ENCODE data around the gene MLKL.

Gene MLKL

GRCh38 chr16:74700438-74701225, at the start of gene MLKL:
TSS of gene MLKL (minus strand) at chr16:74700862. CDS start at chr16:74695757, 5,105 bp downstream.
- peak; percentile 52 for DNase-seq (ENCODE audit: low spot score)

- DNase-seq (ENCODE audit: low spot score): no peak
These were observed 48.8 kb upstream of the MLKL start for GRCh38 chr16:74749291-74750055.

DNA sequence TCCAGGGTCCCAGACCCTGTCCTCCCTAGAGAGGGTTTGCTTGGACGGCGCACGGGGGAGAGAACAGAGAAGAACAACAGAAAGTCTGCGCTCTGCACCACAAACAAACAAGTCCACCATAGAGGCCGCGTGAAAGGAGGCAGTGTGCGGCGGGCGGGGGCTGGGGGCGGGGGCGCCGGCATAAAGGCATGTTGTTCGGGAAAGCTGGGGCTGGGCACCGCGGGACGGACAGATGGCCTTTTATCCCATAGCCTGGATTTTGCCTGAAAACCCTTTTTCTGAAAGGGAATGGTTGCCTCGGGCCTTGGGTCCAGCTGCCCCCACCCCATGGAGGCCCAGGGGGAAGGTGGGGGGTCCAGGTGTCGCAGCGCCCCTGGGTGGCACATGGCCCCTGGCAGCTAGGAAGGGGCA, 48.0 kb upstream of the MLKL start:
- no peak for DNase-seq (ENCODE audit: low spot score)

DNA sequence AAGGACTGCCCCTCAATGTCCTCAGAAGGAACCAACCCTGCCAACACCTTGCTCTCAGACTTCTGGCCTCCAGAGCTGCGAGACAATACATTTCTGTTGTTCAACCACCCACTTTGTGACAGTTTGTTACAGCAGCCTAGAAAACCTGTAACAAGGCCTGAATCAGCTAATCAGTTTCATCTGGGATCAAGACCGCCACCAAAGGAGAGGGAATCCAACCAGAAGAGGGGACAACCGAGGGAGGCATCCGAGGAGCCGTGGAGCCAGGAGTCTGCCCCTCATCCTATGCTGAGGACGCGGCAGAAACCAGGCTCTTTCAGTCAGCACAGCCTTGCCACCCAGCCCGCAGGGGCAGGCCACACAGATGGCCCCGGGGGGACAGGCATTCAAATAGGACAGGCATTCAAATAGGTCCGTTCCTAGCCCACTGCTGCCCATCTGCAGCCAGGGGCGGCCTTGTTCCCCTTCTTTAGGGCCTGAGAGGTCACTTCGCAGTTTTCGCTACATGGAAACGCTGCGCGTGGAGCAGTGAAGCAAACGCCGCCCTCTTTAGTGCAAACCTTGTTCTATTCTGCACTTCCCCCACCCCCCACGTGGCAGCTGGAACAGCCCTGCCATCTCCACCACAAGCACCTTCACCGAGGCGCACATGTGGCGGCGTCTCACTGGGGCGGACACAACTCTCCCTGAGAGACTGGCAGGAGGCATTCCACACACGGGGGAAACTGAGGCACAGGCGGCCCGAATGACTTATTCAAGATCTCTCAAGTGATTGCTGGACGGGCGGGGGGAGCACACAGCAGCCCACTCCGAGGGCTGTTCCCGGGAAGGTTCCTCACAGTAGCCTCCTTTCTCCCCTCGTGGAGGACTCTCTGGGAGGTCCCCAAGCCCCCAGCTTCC, 47.3 kb upstream of the MLKL start:
- DNase-seq (ENCODE audit: low spot score): no peak

- DNase-seq (ENCODE audit: low spot score): no peak
These were observed 45.3 kb upstream of the MLKL start for GRCh38 chr16:74745926-74746325.

DNA sequence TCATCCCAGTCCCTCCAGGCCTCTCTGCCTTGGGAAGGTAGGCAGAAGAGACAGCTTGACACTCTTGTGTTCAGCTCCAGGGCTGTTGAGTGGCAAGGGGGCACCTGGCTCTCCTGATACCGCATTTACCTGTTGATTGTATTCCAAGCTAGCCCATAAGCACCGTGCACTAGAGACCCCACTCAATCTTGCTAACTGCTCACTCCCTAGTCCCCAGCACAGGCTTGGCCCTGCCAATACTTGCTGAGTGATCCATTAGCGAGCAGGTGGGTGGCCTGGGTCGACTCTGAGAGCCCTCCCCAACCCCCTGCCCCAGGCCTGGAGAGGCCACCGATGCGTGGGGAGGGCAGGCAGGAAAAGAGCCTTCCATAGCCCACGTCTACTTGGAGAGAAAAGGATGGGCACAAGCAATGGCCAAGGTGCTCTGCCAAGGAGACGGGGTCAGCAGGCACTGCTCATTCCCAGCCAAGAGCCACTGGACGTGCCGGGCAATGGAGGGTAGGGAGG, 44.5 kb upstream of the MLKL start:
- DNase-seq (ENCODE audit: low spot score): no peak

DNA sequence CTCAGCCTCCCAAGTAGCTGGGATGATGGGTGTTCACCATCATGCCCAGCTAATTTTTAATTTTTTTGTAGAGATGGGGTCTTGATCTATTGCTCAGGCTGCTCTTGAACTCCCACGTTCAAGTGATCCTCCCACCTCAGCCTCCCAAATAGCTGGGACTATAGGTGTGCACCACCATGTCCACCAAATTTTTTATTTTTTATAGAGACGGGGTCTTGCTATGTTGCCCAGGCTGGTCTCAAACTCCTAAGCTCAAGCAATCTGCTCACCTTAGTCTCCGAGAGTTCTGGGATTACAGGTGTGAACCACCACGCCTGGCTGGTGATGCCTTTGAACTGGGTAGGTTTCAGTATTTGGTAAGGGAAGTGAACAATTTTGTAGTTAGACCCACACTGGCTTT, 43.9 kb upstream of the MLKL start:
- no peak for DNase-seq (ENCODE audit: low spot score)

GRCh38 chr16:74743668-74744299, 43.1 kb upstream of the MLKL start:
- peak; percentile 83 for DNase-seq (ENCODE audit: low spot score)

GRCh38 chr16:74743045-74743667, 42.5 kb upstream of the MLKL start:
- DNase-seq (ENCODE audit: low spot score): no peak

GRCh38 chr16:74742051-74742481, 41.4 kb upstream of the MLKL start:
- DNase-seq (ENCODE audit: low spot score): no peak

DNA sequence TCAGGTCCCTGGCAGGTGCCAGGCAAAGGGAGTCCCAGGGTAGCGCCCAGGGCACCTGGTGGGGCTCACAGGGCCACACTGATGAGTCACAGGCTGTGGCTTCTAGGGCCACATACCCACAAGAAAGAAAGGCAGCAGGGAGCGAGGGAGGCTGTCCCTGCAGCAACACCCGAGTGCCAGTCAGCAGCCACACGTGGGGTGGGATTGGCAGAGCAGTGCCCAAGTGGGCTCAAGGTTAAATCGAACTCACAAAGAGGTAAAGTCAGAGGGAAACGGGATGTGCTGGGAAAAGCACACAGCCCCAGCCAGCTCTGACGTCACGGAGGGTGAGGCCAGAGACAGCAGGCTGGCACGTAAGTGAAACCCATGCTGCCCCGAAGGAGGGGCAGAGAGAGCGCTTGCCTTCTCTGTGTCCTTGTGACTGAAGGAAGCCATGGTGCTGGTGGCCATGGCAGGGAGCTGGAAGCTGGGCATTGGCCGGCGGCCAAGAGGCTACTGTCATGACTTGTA, 40.2 kb upstream of the MLKL start:
- DNase-seq (ENCODE audit: low spot score): peak; percentile 56

- DNase-seq (ENCODE audit: low spot score): no peak
These were observed 38.6 kb upstream of the MLKL start for GRCh38 chr16:74739275-74739674.

- DNase-seq (ENCODE audit: low spot score): no peak
These were observed 38.2 kb upstream of the MLKL start for GRCh38 chr16:74738816-74739215.

DNA sequence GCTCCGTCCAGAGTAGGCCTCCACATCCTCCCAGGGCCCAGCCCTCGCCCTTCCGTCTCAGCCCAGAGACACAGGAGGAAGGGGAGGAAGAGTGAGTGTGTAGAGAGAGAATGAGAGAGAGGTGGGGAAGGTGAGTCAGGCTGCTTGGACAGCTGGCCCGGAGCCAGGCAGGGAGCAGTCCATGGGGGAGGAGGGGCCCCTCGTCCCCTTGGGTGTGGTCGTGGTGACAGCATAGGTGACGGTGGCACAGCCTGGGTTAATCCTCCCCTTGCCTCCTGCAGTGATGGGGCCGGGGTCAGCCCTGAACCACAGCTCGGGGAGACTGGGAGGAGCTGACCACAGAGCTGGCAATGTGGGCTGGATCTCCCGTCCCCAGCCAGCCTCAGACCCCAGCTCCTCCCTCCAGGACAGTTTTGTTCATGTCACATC, 37.5 kb upstream of the MLKL start:
- DNase-seq (ENCODE audit: low spot score): no peak

- no peak for DNase-seq (ENCODE audit: low spot score)
These were observed 36.9 kb upstream of the MLKL start for GRCh38 chr16:74737521-74737920.

- no peak for DNase-seq (ENCODE audit: low spot score)
These were observed 36.0 kb upstream of the MLKL start for GRCh38 chr16:74736531-74737157.

DNA sequence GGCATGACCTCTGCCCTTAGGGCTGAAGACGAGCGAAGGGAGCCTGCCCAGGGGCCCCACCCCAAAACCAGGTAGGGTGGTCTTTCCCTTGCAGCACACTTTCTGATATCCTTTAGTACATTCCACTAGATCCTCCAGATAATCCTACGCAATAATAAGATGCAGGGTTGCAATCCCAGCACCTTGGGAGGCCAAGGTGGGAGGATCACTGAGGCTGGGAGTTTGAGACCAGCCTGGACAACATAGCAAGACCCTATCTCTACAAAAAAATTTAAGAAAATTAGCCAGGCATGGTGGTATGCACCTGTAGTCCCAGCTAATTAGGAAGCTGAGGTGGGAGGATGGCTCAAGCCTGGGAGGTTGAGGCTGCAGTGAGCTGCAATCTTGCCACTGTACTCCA, 34.9 kb upstream of the MLKL start:
- DNase-seq (ENCODE audit: low spot score): no peak

- DNase-seq (ENCODE audit: low spot score): no peak
These were observed 34.4 kb upstream of the MLKL start for GRCh38 chr16:74735162-74735452.

- no peak for DNase-seq (ENCODE audit: low spot score)
These were observed 33.9 kb upstream of the MLKL start for GRCh38 chr16:74734361-74735161.
